Muscle of leg (tissue), 11 donors: ENCODE measurements around the gene TBC1D32. TPM values are rescaled to one million over a fixed set of nuclear protein-coding genes. Genes with fewer than 3 reads are reported as not detected.
A peak's percentile ranks its signal among the peaks of the same experiment; 100 is the strongest.
"Not testable (repeated sequence)": the region's sequence is repeated elsewhere in the genome, so short reads cannot be mapped to it uniquely, and the experiment has no call there.

Source experiments
- DNase-seq: peaks from one replicate; pipeline ENCODE4 v3.0.0; 2013
- H3K27ac ChIP-seq: one replicate; pipeline ENCODE4 v1.5.1; 2013; ENCODE audit warnings: mild to moderate bottlenecking, low read length, control low read depth
- H3K27me3 ChIP-seq: one replicate; pipeline ENCODE4 v1.6.1; 2013; ENCODE audit warnings: low read length; ENCODE audit not compliant: control insufficient read depth, insufficient read depth
- H3K36me3 ChIP-seq: one replicate; pipeline ENCODE4 v1.6.1; 2013; ENCODE audit warnings: low read length; ENCODE audit not compliant: control insufficient read depth, insufficient read depth
- H3K4me1 ChIP-seq: one replicate; pipeline ENCODE4 v1.6.1; 2013; ENCODE audit warnings: low read length; ENCODE audit not compliant: control insufficient read depth, insufficient read depth
- H3K4me3 ChIP-seq: one replicate; pipeline ENCODE4 v1.5.1; 2013; ENCODE audit warnings: low read length, control low read depth
- H3K9me3 ChIP-seq: replicated peaks from 2 replicates; pipeline ENCODE4 v1.6.1; 2013; ENCODE audit warnings: low read depth, low read length; ENCODE audit not compliant: control insufficient read depth
- WGBS: methylation state at CpG from one replicate; pipeline ENCODE4 v1.1.5; 2013; ENCODE audit warnings: missing lambda C conversion rate; ENCODE audit not compliant: insufficient coverage; 5-methylcytosine and 5-hydroxymethylcytosine counted together
- polyA plus RNA-seq, 8 donors: library from polyadenylated mRNA; unstranded; fragments of 120-200 nt; gene quantifications; one replicate each; pipeline versions ENCODE4 v1.2.1 to v1.2.3, GENCODE V29; 2013; ENCODE audit warnings: inconsistent platforms in 1 of 8, low replicate concordance in 1 of 8; ENCODE audit not compliant: insufficient read length in 8 of 8, insufficient read depth in 1 of 8
- total RNA-seq: library from RNA; stranded (reverse); fragments of 120-200 nt; gene quantifications from one replicate; pipeline ENCODE4 v1.2.4, GENCODE V29; 2013

Gene TBC1D32
- total and polyA plus RNA-seq, 9 donors = 5.1 to 12.9 (median 5.8) TPM

GRCh38 chr6:121352941-121353340, 18.7 kb upstream of the TBC1D32 start:
- no peak for DNase-seq
- no CpG with 5 or more reads among the region's 1 CpG for WGBS
- no peak overlapping the region for H3K27ac ChIP-seq

GRCh38 chr6:121351916-121352315, 17.6 kb upstream of the TBC1D32 start:
- no peak for DNase-seq
- WGBS = no CpG with 5 or more reads among the region's 1 CpG
- Histone ChIP-seq H3K27ac (no peak overlapping the region), H3K36me3 (no peaks in the 10 kb centered on the region), H3K4me3 (no peak overlapping the region), H3K9me3 (no peaks in the 10 kb centered on the region), H3K4me1 (no peaks in the 10 kb centered on the region), H3K27me3 (no peaks in the 10 kb centered on the region)

More at GRCh38 chr6:121352941-121353340, 18.7 kb upstream of the TBC1D32 start:
- Histone ChIP-seq H3K36me3 (no peaks in the 10 kb centered on the region), H3K27me3 (no peaks in the 10 kb centered on the region), H3K4me3 (no peak overlapping the region), H3K4me1 (no peaks in the 10 kb centered on the region), H3K9me3 (no peaks in the 10 kb centered on the region)

GRCh38 chr6:121349596-121349995, 15.3 kb upstream of the TBC1D32 start:
- Histone ChIP-seq H3K27ac (no peak overlapping the region), H3K36me3 (no peaks in the 10 kb centered on the region), H3K27me3 (no peaks in the 10 kb centered on the region), H3K9me3 (no peaks in the 10 kb centered on the region), H3K4me3 (no peak overlapping the region), H3K4me1 (no peaks in the 10 kb centered on the region)
- WGBS = 50% methylated on average over 1 of the region's 1 CpG
- no peak for DNase-seq

- no CpG with 5 or more reads among the region's 3 CpGs for WGBS
- Histone ChIP-seq H3K36me3 (no peaks in the 10 kb centered on the region), H3K4me3 (no peak overlapping the region), H3K27me3 (no peaks in the 10 kb centered on the region), H3K9me3 (no peaks in the 10 kb centered on the region), H3K27ac (no peak overlapping the region), H3K4me1 (no peaks in the 10 kb centered on the region)
- no peak for DNase-seq
Measured at GRCh38 chr6:121347484-121347883, 13.2 kb upstream of the TBC1D32 start.

GRCh38 chr6:121344539-121344938, 10.3 kb upstream of the TBC1D32 start:
- no peaks in the 10 kb centered on the region for H3K27me3 ChIP-seq
- no peaks in the 10 kb centered on the region for H3K4me1 ChIP-seq
- WGBS = no CpG with 5 or more reads among the region's 2 CpGs
- H3K36me3 ChIP-seq = no peaks in the 10 kb centered on the region
- no peak overlapping the region for H3K27ac ChIP-seq
- H3K9me3 ChIP-seq = no peaks in the 10 kb centered on the region
- H3K4me3 ChIP-seq = no peak overlapping the region
- DNase-seq = no peak

- Histone ChIP-seq H3K4me3 (no peak overlapping the region), H3K9me3 (no peaks in the 10 kb centered on the region), H3K4me1 (no peaks in the 10 kb centered on the region), H3K36me3 (no peaks in the 10 kb centered on the region), H3K27ac (no peak overlapping the region), H3K27me3 (no peaks in the 10 kb centered on the region)
- WGBS = 86% methylated on average over 12 of the region's 12 CpGs
- DNase-seq = no peak
Measured at GRCh38 chr6:121339639-121340226, 5.5 kb upstream of the TBC1D32 start.

GRCh38 chr6:121338956-121339355, 4.7 kb upstream of the TBC1D32 start:
- Histone ChIP-seq H3K27me3 (no peaks in the 10 kb centered on the region), H3K4me1 (no peaks in the 10 kb centered on the region), H3K36me3 (no peaks in the 10 kb centered on the region), H3K27ac (no peak overlapping the region), H3K9me3 (no peaks in the 10 kb centered on the region), H3K4me3 (no peak overlapping the region)
- peak; percentile 68 for DNase-seq
- WGBS = no CpG with 5 or more reads among the region's 2 CpGs

GRCh38 chr6:121338366-121338765, 4.1 kb upstream of the TBC1D32 start:
- WGBS = no CpG with 5 or more reads among the region's 1 CpG
- Histone ChIP-seq H3K27ac (no peak overlapping the region), H3K4me1 (no peaks in the 10 kb centered on the region), H3K27me3 (no peaks in the 10 kb centered on the region), H3K36me3 (no peaks in the 10 kb centered on the region), H3K4me3 (no peak overlapping the region), H3K9me3 (no peaks in the 10 kb centered on the region)
- peak; percentile 63 for DNase-seq

GRCh38 chr6:121335087-121336008, 1.1 kb upstream of the TBC1D32 start:
- Histone ChIP-seq H3K9me3 (no peaks in the 10 kb centered on the region), H3K4me3 (peak overlapping the region; percentile 69), H3K36me3 (no peaks in the 10 kb centered on the region), H3K27ac (peak overlapping the region; percentile 99), H3K4me1 (no peaks in the 10 kb centered on the region), H3K27me3 (no peaks in the 10 kb centered on the region)
- WGBS = 73% methylated on average over 6 of the region's 13 CpGs
- peak; percentile 44 for DNase-seq

- DNase-seq, H3K27ac ChIP-seq, H3K9me3 ChIP-seq, H3K27me3 ChIP-seq, H3K4me3 ChIP-seq, H3K36me3 ChIP-seq, H3K4me1 ChIP-seq: not testable (repeated sequence)
- 97% methylated on average over 12 of the region's 28 CpGs for WGBS
Measured at GRCh38 chr6:121333694-121334093, 586 bp downstream of the TBC1D32 start.
